Nephron progenitor cell (in vitro differentiated cells): ENCODE data around the gene HIPK3.

Source experiments
- DNase-seq: peaks from one replicate; pipeline ENCODE4 v3.0.0; 2021
- H3K27ac Mint-ChIP-seq: 2 replicates; pipeline ENCODE4 v1.8.0; 2021; ENCODE audit warnings: mild to moderate bottlenecking, moderate library complexity, mixed read lengths
- H3K27me3 Mint-ChIP-seq: 2 replicates; pipeline ENCODE4 v1.8.0; 2021; ENCODE audit warnings: mild to moderate bottlenecking, low read depth, mixed read lengths; ENCODE audit not compliant: poor library complexity
- H3K36me3 Mint-ChIP-seq: 2 replicates; pipeline ENCODE4 v1.8.0; 2021; ENCODE audit warnings: low read depth, mixed read lengths
- H3K4me1 Mint-ChIP-seq: 2 replicates; pipeline ENCODE4 v1.8.0; 2021; ENCODE audit warnings: mixed read lengths
- H3K4me3 Mint-ChIP-seq: 2 replicates; pipeline ENCODE4 v1.8.0; 2021; ENCODE audit warnings: mild to moderate bottlenecking, moderate library complexity, mixed read lengths
- H3K9me3 Mint-ChIP-seq: 2 replicates; pipeline ENCODE4 v1.8.0; 2021; ENCODE audit warnings: mild to moderate bottlenecking, moderate library complexity, mixed read lengths
- TF ChIP-seq, protein P1 (sequence below): fragments of 200-600 bp; sonication (generic); IDR thresholded peaks from 2 replicates; pipeline ENCODE4 v1.5.0; 2021; ENCODE audit warnings: antibody characterized with exemption

The HIPK3 gene

DNA sequence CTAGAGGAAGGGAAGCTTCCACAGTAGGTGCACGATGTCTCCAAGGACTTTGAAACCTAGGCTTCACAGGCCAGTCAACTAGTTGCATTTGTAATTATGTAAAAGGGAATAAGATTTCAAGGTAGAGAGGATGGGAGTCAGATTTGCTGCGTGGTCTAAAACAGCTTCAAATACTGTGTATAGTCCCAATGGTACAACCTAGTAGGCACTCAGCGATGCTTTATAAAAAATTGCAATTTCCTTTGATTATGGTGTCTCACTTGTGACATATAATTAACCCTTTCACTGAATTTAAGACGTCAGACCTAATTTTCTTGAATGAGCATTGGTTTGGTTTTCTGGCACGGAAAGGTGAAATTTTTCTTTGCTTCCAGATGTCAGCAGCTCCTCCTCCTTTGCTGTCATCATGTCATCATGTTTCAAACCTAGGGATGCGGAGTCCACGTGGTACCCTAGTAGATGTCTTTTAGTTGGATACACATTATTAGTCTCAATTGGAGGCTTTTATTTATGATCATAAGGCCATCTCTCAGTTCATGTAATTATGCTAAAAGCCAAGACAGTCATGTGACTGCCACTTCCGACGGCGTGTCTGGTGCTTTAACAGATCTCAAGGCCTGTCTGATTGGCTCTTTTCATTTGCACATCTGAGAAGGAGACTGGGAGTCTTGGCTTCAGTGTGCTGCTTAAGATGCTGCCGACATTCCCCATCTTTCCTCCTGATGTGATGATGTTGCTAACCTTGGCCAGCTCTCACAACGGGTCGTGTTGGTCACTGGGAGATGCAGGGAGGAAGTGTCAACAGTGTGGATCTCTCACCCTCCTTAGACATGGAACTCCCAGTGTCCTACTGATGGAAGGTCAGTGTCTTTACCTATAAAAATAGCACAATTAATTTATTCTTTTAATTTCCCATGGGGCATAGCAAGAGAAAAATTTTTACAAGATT, 134.0 kb downstream of the HIPK3 start:
- Mint-ChIP-seq H3K4me3 (no peak overlapping the region), H3K9me3 (peaks cover 11% of the 10 kb centered on the region), H3K36me3 (peaks cover 4% of the 10 kb centered on the region), H3K27ac (no peak overlapping the region), H3K27me3 (no peaks in the 10 kb centered on the region), H3K4me1 (peaks cover 9% of the 10 kb centered on the region)
- TF ChIP-seq, protein P1, sequence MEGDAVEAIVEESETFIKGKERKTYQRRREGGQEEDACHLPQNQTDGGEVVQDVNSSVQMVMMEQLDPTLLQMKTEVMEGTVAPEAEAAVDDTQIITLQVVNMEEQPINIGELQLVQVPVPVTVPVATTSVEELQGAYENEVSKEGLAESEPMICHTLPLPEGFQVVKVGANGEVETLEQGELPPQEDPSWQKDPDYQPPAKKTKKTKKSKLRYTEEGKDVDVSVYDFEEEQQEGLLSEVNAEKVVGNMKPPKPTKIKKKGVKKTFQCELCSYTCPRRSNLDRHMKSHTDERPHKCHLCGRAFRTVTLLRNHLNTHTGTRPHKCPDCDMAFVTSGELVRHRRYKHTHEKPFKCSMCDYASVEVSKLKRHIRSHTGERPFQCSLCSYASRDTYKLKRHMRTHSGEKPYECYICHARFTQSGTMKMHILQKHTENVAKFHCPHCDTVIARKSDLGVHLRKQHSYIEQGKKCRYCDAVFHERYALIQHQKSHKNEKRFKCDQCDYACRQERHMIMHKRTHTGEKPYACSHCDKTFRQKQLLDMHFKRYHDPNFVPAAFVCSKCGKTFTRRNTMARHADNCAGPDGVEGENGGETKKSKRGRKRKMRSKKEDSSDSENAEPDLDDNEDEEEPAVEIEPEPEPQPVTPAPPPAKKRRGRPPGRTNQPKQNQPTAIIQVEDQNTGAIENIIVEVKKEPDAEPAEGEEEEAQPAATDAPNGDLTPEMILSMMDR = no peak
- no peak for DNase-seq

DNA sequence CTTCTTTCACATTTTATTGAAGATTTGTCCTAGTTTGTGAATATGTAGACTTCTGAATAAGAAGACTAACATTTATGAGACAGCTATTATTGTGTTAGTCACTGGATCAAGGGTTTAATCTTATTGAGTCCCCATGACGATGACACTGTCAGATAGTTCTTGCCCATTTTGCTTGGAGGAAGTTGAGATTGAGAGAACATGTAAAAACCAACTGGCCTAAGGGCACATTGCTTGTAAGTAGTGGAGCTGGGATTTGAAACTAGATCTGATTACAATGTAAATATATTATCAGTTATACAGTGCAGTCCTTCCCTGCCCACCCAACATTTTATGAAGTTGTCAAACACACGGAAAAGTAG, 134.7 kb downstream of the HIPK3 start:
- no peaks in the 10 kb centered on the region for H3K27me3 Mint-ChIP-seq
- H3K4me1 Mint-ChIP-seq = peaks cover 9% of the 10 kb centered on the region
- TF ChIP-seq, protein P1 = no peak
- peaks cover 6% of the 10 kb centered on the region for H3K9me3 Mint-ChIP-seq
- no peak overlapping the region for H3K4me3 Mint-ChIP-seq
- no peak for DNase-seq
- no peak overlapping the region for H3K27ac Mint-ChIP-seq
- H3K36me3 Mint-ChIP-seq = peaks cover 4% of the 10 kb centered on the region

DNA sequence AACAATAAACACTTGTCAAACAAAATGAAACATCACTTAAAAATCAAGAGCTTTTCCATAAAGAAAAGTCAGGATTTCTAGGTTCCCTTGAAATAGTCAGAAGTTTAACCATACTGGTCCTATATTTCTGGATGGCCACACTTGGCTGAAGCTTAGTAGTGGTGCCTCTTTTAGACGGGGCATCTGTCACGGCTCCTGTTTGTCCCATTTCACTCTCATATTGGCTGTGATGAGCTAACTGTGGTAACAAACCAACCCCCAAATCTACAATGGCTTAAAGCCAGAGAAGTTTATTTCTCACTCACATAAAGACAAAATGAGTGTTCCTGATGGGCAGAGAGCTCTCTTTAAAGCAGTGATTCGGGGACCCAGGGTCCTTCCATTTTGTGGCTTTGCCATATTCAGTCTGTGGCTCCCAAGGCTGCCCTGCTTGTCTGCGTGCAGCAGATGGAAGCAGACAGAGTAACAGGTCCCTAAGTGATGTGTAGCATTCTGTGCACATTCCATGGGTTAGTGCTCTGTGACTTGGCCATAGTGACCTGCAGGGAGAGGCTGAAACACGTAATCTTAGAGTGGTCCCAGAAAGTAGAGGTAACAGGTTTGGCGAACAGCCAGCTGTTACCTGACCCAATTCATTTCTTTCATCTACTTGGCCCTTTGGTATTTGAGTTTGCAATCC, 137.4 kb downstream of the HIPK3 start:
- TF ChIP-seq, protein P1 = no peak
- no peak for DNase-seq
- Mint-ChIP-seq H3K4me3 (no peak overlapping the region), H3K27ac (no peak overlapping the region), H3K36me3 (no peaks in the 10 kb centered on the region), H3K9me3 (no peaks in the 10 kb centered on the region), H3K4me1 (no peaks in the 10 kb centered on the region), H3K27me3 (peaks cover 4% of the 10 kb centered on the region)

DNA sequence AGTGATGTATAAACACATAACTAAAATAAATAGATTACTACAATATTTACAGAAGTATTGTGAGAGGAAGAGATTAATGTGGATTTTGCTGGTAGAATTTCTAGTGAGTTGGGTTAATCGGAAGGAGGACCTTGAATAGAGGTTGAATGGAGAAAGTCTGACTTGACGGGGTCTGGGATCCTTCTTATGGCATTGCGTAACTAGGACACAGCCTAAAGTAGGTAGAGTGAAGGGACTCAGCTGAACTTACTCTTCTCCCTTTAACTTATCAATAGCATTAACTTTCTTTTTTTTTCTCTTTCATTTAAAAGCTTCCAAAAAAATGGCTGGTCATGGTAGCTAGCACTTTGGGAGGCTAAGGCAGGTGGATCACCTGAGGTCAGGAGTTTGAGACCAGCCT, 139.2 kb downstream of the HIPK3 start:
- Mint-ChIP-seq H3K27ac (no peak overlapping the region), H3K4me3 (no peak overlapping the region), H3K9me3 (no peaks in the 10 kb centered on the region), H3K36me3 (no peaks in the 10 kb centered on the region), H3K4me1 (no peaks in the 10 kb centered on the region), H3K27me3 (peaks cover 5% of the 10 kb centered on the region)
- TF ChIP-seq, protein P1 = no peak
- no peak for DNase-seq

DNA sequence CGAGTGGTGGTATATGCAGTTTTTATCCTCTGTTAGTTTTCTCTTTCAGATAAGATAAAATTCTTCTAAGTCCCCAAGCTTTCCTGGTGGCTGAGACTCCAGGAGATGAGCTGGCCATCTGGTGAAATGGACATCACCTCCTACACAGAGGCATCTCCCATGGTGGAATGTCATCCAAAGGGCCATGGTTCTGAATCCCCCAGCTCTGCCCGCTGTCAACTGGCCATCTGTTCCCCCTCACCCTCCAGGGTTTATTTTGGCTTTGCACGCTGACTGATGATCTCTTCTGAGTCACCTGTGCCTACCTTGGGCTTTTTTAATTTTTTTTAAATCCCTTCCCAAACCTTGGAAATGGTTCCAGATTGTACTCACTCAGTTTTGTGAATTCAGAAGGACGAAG, 142.2 kb downstream of the HIPK3 start:
- Mint-ChIP-seq H3K4me3 (no peak overlapping the region), H3K9me3 (no peaks in the 10 kb centered on the region), H3K36me3 (no peaks in the 10 kb centered on the region), H3K4me1 (peaks cover 23% of the 10 kb centered on the region), H3K27me3 (peaks cover 9% of the 10 kb centered on the region), H3K27ac (no peak overlapping the region)
- DNase-seq = no peak
- TF ChIP-seq, protein P1 = no peak
